ENCODE results near the gene GAMT.
A peak's percentile ranks its signal among the peaks of the same experiment; 100 is the strongest.

The GAMT gene

GRCh38 chr19:1384478-1385110, 16.7 kb downstream of the GAMT start:
- no peak for DNase-seq (ENCODE audit: low spot score)

DNA sequence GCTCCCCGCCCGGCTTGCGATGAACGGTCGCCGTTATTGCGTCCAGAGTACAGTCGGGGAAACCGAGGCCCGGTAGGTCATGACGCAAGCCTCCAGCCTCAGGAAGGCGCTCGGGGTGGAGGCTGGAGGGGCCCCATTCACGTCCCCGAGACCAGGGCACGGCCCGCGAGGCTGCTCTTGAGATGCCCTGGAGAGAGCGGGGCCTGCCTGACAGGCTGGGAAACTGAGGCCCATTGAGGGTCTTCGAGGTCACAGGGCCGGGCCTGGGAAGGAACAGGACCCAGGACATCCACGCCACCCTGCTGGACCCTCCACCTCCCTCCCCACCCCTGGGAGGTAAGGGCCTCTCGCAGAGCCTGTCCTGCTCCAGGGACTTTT, 17.3 kb downstream of the GAMT start:
- DNase-seq (ENCODE audit: low spot score), result no peak

GRCh38 chr19:1383312-1384084, 17.8 kb downstream of the GAMT start, which contains the start of gene NDUFS7:
Gene NDUFS7 (plus strand): TSS chr19:1383907. CDS start chr19:1383927, 20 bp downstream.
- peak; percentile 98 for DNase-seq (ENCODE audit: low spot score)

DNA sequence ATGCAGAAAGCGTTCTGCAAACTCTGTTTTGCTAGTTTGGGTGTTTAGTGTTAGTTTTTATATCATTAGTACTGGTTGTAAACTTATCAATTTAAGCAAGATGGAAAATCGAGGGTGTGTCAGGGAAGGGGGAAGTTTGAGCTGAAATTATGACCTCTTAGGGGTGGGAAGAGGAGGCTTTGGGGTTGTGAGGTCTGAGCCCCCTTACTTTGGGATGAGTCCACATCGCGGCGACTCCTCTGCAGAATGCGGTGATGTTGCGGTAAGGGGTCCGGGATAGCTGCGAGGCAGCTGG, 18.4 kb downstream of the GAMT start:
- DNase-seq (ENCODE audit: low spot score), result no peak

DNA sequence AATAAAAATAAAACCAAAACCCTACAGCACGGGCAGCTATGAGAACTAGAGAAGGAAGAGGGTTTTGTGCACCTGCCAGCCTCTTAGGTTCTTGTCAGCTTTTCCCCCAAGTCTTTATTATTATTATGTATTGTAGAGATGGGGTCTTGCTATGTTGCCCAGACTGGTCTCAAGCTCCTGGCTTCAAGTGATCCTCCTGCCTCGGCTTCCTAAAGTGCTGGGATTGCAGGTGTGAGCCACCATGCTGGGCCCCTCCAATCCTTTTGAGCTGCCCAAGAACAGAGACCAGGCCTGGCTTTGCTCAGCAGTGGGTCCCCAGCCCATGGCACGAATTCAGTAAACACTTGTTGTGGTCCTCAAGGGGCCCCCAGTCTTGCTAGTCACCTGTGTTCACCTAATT, 19.1 kb downstream of the GAMT start:
- DNase-seq (ENCODE audit: low spot score), result no peak

- DNase-seq (ENCODE audit: low spot score), result no peak
Observed at GRCh38 chr19:1379961-1380489, 21.3 kb downstream of the GAMT start.

- no peak for DNase-seq (ENCODE audit: low spot score)
Observed at GRCh38 chr19:1379126-1379905, 22.0 kb downstream of the GAMT start.

GRCh38 chr19:1377965-1378785, 23.2 kb downstream of the GAMT start:
- DNase-seq (ENCODE audit: low spot score), result no peak

DNA sequence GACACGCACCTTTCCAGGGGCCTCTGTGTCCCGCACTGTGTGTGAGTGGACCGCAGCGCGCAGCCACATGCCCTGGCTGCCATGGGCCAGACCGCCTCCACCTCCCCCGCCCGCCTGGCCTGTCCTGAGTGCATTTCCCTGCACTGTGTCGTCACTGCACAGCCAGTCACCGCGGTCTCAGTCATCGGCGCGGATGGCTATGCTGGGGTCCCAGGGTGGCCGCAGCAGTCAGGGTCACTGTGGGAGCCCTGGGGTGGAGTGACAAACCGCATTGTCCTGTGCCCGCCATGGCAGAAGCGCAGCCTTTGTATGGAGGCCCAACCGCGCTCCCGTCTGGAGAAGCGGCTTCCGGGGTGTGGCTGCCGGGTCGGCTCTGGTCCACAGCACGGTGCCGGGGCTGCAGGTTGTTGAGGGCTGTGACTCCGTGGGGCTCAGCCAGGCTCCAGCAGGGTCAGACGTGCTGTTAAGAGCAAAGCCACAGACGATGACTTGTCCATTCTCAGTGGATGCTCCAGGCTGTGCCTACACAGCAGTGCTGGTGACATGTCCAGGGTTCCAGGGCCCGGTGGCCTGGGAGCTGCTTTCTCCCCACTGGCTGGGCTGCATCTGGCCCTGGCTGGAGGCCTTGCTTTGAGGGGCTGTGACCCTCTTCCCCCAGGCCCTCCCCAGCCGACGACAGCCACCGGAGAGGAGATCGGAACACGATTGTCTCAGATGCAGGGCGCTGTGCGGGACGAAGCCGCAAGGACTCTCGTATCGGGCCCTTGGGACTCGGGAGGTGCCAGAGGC, 24.0 kb downstream of the GAMT start:
- no peak for DNase-seq (ENCODE audit: low spot score)

GRCh38 chr19:1376415-1376805, 24.9 kb downstream of the GAMT start:
- DNase-seq (ENCODE audit: low spot score), result no peak

DNA sequence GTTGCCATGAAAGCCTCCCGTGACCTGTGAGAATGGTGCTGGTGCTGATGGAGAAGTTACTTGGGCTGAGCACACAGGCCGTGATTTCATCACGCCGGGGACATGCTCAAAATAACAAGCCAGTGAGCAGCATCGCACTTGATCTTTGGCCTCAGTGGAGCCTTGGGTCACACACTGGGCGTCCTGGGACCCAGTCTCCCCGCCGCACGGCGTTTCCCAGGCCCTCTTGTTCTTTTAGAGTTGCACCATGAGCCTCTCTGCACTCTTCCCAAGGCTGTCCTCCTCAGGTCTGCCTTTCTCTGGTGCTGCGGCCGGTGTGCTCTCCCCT, 27.1 kb downstream of the GAMT start:
- DNase-seq (ENCODE audit: low spot score), result no peak

DNA sequence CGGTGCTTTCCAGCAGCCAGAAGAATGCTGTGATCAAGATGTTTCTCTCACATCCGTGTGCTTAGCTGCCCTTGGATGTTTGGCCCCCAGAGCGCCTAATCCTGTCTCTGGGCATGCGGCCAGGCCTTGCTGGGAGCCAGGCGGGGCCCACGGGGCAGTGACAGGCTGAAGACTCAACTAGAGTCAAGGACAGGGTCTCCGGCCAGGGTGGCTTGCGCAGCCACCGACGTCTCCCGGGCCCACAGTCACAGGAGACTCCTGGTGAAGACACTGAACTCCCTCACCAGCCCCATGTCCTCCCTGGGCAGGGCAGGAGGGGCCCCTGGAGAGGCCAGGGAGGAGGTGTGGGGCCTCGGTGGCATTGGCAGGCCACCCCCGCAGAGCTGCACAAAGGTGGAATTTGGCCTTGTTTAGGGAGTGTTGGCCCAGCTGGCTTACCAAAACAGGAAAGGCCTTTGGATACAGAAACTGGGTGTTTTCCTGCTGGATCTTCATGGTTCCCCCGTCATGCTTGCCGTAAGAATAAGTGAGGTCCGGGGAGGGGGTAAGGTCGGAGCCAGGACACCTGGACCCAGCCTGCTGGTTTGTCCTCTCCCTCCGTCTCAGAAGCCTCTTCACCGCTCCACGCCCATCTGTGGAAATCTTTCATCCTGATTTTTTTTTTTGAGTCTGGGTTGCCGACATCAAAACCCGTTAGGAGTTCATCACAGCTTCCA, 27.6 kb downstream of the GAMT start:
- no peak for DNase-seq (ENCODE audit: low spot score)

- DNase-seq (ENCODE audit: low spot score), result no peak
Observed at GRCh38 chr19:1373042-1373533, 28.3 kb downstream of the GAMT start.

- DNase-seq (ENCODE audit: low spot score), result no peak
Observed at GRCh38 chr19:1370579-1371361, 30.6 kb downstream of the GAMT start.

- no peak for DNase-seq (ENCODE audit: low spot score)
Observed at GRCh38 chr19:1369214-1369805, 32.0 kb downstream of the GAMT start.

- no peak for DNase-seq (ENCODE audit: low spot score)
Observed at GRCh38 chr19:1366899-1367870, 34.2 kb downstream of the GAMT start.

GRCh38 chr19:1366296-1366695, 35.0 kb downstream of the GAMT start:
- no peak for DNase-seq (ENCODE audit: low spot score)
